ENCODE results near the gene RANBP17.

Gene RANBP17

DNA sequence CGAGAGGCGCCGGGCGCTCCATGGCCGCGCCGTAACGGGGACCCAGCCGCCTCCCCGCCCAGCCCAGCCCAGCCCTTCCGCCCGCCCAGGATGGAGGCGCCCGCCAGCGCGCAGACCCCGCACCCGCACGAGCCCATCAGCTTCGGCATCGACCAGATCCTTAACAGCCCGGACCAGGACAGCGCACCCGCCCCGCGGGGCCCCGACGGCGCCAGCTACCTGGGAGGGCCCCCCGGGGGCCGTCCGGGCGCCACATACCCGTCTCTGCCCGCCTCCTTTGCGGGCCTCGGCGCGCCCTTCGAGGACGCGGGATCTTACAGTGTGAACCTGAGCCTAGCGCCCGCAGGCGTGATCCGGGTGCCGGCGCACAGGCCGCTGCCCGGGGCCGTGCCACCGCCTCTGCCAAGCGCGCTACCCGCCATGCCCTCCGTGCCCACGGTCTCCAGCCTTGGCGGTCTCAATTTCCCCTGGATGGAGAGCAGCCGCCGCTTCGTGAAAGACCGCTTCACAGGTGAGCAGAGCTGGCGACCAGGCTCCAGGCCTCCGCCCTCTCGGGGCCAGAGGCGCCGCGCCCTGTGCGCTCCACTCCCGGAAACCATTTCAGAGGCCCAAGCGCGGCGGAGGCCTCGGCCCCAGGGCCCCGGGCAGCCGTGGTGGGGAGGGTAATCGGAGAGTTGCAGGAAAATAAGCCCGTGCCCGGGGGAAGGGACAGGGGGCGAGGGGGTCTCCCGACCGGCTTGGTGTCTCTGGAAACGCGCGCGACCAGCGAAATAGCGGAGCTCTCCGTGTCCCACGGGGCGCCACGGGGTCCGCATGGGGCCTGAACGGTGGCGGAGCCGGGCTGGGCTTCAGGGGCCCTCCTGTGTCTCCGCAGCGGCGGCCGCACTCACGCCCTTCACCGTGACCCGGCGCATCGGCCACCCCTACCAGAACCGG is 447.7 kb downstream of the RANBP17 start:
- Histone ChIP-seq H3K79me2 (ENCODE audit: control insufficient read depth, insufficient read depth, low read length) (no peaks in the 10 kb centered on the region), H2BK5ac (ENCODE audit: low read length) (no peak overlapping the region)
- no CpG with 5 or more reads among the region's 106 CpGs for WGBS (ENCODE audit: extremely low coverage, insufficient coverage, low lambda C conversion rate)

DNA sequence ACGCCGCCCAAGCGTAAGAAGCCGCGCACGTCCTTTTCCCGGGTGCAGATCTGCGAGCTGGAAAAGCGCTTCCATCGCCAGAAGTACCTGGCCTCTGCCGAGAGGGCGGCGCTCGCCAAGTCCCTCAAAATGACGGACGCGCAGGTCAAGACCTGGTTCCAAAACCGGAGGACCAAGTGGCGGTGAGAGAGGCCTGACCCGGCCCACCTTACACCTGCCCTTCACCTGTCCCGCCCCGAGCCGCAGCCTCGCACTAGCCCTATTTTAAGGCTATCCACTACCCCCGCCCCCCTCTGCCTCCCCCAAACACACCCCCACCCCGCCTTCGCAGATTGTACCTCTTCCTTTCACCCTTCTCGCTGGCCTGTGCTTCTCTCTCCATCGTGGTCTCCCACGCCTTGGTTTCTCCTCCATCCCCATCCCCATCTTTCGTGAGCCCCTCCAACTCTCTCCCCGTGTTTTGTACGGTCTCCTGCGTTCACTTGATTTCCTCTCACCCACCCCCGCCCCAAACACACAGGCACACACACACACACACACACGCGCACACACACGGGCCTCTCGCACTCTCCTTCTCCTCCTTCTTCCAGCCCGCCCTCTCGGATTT is 448.5 kb downstream of the RANBP17 start:
- Histone ChIP-seq H3K56ac (ENCODE audit: low read length) (peak overlapping the region; percentile 67), H2BK15ac (replicated peaks; ENCODE audit: low read depth) (no peak overlapping the region), H2BK120ac (ENCODE audit: low read depth, low read length) (no peak overlapping the region), H2AK5ac (ENCODE audit: low read length) (no peak overlapping the region), H2BK5ac (ENCODE audit: low read length) (no peak overlapping the region), H4K8ac (ENCODE audit: low read depth, low read length) (no peak overlapping the region), H3K36me3 (ENCODE audit: control insufficient read depth, insufficient read depth, low read length) (no peaks in the 10 kb centered on the region), H3K9ac (ENCODE audit: low read length) (no peak overlapping the region), H3K79me1 (ENCODE audit: low read length) (no peaks in the 10 kb centered on the region), H3K4me2 (ENCODE audit: low read length) (peak overlapping the region; percentile 11), H3K18ac (ENCODE audit: low read length) (no peak overlapping the region), H3K4ac (ENCODE audit: low read depth, low read length) (no peak overlapping the region), H3K4me3 (ENCODE audit: low read length) (no peak overlapping the region), H3K23ac (ENCODE audit: low read length) (no peak overlapping the region), H3K27ac (ENCODE audit: low read depth, low read length) (no peak overlapping the region), H3K79me2 (ENCODE audit: control insufficient read depth, insufficient read depth, low read length) (no peaks in the 10 kb centered on the region), H3K27me3 (ENCODE audit: insufficient read depth, low read length, poor library complexity) (peaks cover 89% of the 10 kb centered on the region), H3K4me1 (ENCODE audit: control insufficient read depth, low read depth, low read length) (no peaks in the 10 kb centered on the region), H4K5ac (ENCODE audit: low read length) (no peak overlapping the region)
- no CpG with 5 or more reads among the region's 41 CpGs for WGBS (ENCODE audit: extremely low coverage, insufficient coverage, low lambda C conversion rate)
- peak; percentile 76 for DNase-seq

More for the DNA sequence above, 447.7 kb downstream of the RANBP17 start:
- H2BK120ac ChIP-seq (ENCODE audit: low read depth, low read length), result no peak overlapping the region
- no peak overlapping the region for H3K23ac ChIP-seq (ENCODE audit: low read length)
- H2AK5ac ChIP-seq (ENCODE audit: low read length), result no peak overlapping the region
- H3K4ac ChIP-seq (ENCODE audit: low read depth, low read length), result no peak overlapping the region
- H4K5ac ChIP-seq (ENCODE audit: low read length), result no peak overlapping the region
- no peaks in the 10 kb centered on the region for H3K4me1 ChIP-seq (ENCODE audit: control insufficient read depth, low read depth, low read length)
- H4K8ac ChIP-seq (ENCODE audit: low read depth, low read length), result no peak overlapping the region
- no peaks in the 10 kb centered on the region for H3K79me1 ChIP-seq (ENCODE audit: low read length)
- no peak overlapping the region for H3K18ac ChIP-seq (ENCODE audit: low read length)
- H3K9ac ChIP-seq (ENCODE audit: low read length), result peak overlapping the region; percentile 19
- no peak for DNase-seq
- H3K56ac ChIP-seq (ENCODE audit: low read length), result peak overlapping the region; percentile 67
- no peaks in the 10 kb centered on the region for H3K36me3 ChIP-seq (ENCODE audit: control insufficient read depth, insufficient read depth, low read length)
- no peak overlapping the region for H3K27ac ChIP-seq (ENCODE audit: low read depth, low read length)
- no peak overlapping the region for H2BK15ac ChIP-seq (replicated peaks; ENCODE audit: low read depth)
- no peak overlapping the region for H3K4me3 ChIP-seq (ENCODE audit: low read length)
- peak overlapping the region; percentile 74 for H3K4me2 ChIP-seq (ENCODE audit: low read length)
- peaks cover 89% of the 10 kb centered on the region for H3K27me3 ChIP-seq (ENCODE audit: insufficient read depth, low read length, poor library complexity)

DNA sequence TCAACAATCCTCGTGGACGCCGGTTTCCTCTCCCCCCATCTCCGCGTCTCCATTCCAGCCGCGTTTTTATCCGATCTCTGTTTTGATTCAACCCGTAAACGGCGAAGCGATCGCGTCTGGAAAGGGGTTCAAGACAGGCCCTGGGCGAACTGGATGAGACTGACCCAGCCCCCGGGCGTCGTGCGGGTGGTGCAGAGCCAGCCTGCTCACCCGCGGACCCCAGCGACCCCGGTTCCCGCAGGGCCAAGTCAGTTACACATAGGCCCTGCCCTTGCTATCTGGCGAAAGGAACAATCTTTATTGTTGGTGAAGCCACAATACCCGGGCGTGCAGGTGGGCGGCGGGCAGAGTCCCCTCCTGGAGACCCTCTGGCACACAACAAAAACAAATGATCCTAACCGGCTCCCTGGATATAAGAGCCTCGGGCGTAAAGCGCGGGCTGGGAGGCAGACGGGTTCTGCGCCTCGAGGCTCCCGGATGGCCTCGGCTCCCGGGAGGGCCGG is 449.1 kb downstream of the RANBP17 start:
- Histone ChIP-seq H3K18ac (ENCODE audit: low read length) (no peak overlapping the region), H3K36me3 (ENCODE audit: control insufficient read depth, insufficient read depth, low read length) (no peaks in the 10 kb centered on the region), H3K79me2 (ENCODE audit: control insufficient read depth, insufficient read depth, low read length) (no peaks in the 10 kb centered on the region), H4K8ac (ENCODE audit: low read depth, low read length) (no peak overlapping the region), H2BK120ac (ENCODE audit: low read depth, low read length) (no peak overlapping the region), H3K79me1 (ENCODE audit: low read length) (no peaks in the 10 kb centered on the region), H3K4ac (ENCODE audit: low read depth, low read length) (no peak overlapping the region), H3K56ac (ENCODE audit: low read length) (peak overlapping the region; percentile 15), H3K27me3 (ENCODE audit: insufficient read depth, low read length, poor library complexity) (peaks cover 90% of the 10 kb centered on the region), H2AK5ac (ENCODE audit: low read length) (no peak overlapping the region), H3K27ac (ENCODE audit: low read depth, low read length) (no peak overlapping the region), H4K5ac (ENCODE audit: low read length) (no peak overlapping the region), H2BK5ac (ENCODE audit: low read length) (no peak overlapping the region), H3K4me1 (ENCODE audit: control insufficient read depth, low read depth, low read length) (no peaks in the 10 kb centered on the region), H3K23ac (ENCODE audit: low read length) (no peak overlapping the region), H3K4me2 (ENCODE audit: low read length) (peak overlapping the region; percentile 15), H2BK15ac (replicated peaks; ENCODE audit: low read depth) (no peak overlapping the region), H3K4me3 (ENCODE audit: low read length) (no peak overlapping the region), H3K9ac (ENCODE audit: low read length) (no peak overlapping the region)
- DNase-seq, result no peak
- no CpG with 5 or more reads among the region's 41 CpGs for WGBS (ENCODE audit: extremely low coverage, insufficient coverage, low lambda C conversion rate)

DNA sequence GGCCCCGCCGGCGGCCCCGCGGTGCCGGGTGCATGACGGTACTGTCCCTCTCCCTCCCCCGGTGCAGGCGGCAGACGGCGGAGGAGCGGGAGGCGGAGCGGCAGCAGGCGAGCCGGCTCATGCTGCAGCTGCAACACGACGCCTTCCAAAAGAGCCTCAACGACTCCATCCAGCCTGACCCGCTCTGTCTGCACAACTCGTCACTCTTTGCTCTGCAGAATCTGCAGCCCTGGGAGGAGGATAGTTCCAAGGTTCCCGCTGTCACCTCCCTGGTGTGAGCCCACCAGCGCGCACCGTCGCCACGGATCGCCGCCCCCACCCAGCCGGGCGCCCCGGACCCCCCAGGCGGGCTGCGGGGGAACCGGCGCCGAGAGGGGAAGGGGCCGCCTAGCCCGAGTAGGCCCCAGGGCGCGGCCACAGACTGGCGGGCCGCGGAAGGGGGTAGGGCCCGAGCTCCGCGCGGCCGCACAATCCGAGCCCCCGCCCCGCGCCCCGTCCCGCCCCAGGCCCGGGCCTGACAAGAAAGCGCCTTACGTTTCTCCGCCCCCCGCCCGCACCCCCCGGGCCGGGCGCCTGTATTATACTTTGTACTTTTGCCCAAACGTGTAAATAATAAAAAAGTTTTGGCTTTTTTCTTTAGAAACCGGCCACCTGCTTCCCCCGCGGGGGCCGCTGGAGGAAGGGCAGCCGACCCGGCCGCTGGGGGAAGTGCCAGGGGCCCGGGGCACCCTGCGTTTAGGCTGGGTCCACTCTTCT is 449.7 kb downstream of the RANBP17 start:
- WGBS (ENCODE audit: extremely low coverage, insufficient coverage, low lambda C conversion rate), result no CpG with 5 or more reads among the region's 74 CpGs
- Histone ChIP-seq H2BK120ac (ENCODE audit: low read depth, low read length) (no peak overlapping the region), H2BK15ac (replicated peaks; ENCODE audit: low read depth) (no peak overlapping the region), H3K27ac (ENCODE audit: low read depth, low read length) (no peak overlapping the region), H2AK5ac (ENCODE audit: low read length) (no peak overlapping the region), H4K5ac (ENCODE audit: low read length) (no peak overlapping the region), H3K4me2 (ENCODE audit: low read length) (peak overlapping the region; percentile 15), H3K4ac (ENCODE audit: low read depth, low read length) (no peak overlapping the region), H3K36me3 (ENCODE audit: control insufficient read depth, insufficient read depth, low read length) (no peaks in the 10 kb centered on the region), H3K18ac (ENCODE audit: low read length) (no peak overlapping the region), H3K79me2 (ENCODE audit: control insufficient read depth, insufficient read depth, low read length) (no peaks in the 10 kb centered on the region), H3K4me3 (ENCODE audit: low read length) (no peak overlapping the region), H3K27me3 (ENCODE audit: insufficient read depth, low read length, poor library complexity) (peaks cover 90% of the 10 kb centered on the region), H3K9ac (ENCODE audit: low read length) (no peak overlapping the region), H4K8ac (ENCODE audit: low read depth, low read length) (no peak overlapping the region), H3K79me1 (ENCODE audit: low read length) (no peaks in the 10 kb centered on the region), H3K4me1 (ENCODE audit: control insufficient read depth, low read depth, low read length) (no peaks in the 10 kb centered on the region), H2BK5ac (ENCODE audit: low read length) (no peak overlapping the region), H3K56ac (ENCODE audit: low read length) (peak overlapping the region; percentile 15), H3K23ac (ENCODE audit: low read length) (no peak overlapping the region)
- peak; percentile 73 for DNase-seq

DNA sequence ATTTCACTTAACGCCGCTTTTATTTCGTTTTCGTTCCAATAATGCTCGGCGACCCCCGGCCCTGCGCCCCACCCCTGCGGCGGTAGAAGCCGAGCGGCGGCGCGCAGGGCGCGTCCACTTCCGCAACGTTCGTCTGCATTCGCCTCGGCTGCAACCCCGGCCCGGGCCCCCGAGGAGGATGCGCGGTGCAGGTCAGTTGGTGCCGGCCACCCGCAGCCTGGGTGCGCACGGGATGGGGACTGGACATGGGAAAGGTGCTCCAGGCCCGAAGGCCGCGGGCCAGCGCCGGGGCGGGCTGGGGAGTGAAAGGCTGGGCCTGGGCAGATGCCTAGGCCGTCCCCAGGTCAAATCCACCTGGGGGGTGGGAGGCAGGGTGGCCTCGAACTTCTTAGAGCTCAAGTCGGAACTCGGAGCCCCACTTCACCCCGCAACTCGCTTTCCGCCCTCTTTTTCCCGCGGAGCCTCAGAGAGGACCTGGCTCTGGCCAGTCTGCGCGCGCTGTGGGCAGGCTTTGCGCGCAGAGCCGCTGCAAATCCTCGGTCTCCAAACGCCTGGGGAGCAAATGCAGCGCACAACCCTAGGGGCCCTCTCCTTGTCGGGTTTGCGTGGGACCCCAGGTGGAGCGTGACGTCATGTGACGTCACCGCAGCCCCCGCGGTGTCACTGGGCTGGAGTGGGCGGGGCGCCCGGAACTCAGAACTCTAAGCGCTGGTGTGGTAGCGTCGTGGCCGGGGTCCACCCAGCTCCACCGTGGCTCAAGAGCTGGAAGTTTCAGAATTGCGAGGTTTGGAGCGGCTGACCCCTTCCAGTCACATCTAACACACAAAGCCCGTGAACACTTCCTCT is 450.5 kb downstream of the RANBP17 start:
- DNase-seq, result no peak

More for the DNA sequence above, 450.5 kb downstream of the RANBP17 start:
- H3K4me2 ChIP-seq (ENCODE audit: low read length), result peak overlapping the region; percentile 44
- WGBS (ENCODE audit: extremely low coverage, insufficient coverage, low lambda C conversion rate), result no CpG with 5 or more reads among the region's 74 CpGs
- H3K18ac ChIP-seq (ENCODE audit: low read length), result no peak overlapping the region
- H2BK120ac ChIP-seq (ENCODE audit: low read depth, low read length), result no peak overlapping the region
- H3K27ac ChIP-seq (ENCODE audit: low read depth, low read length), result no peak overlapping the region
- H3K36me3 ChIP-seq (ENCODE audit: control insufficient read depth, insufficient read depth, low read length), result no peaks in the 10 kb centered on the region
- H3K23ac ChIP-seq (ENCODE audit: low read length), result no peak overlapping the region
- H2AK5ac ChIP-seq (ENCODE audit: low read length), result no peak overlapping the region
- H2BK5ac ChIP-seq (ENCODE audit: low read length), result no peak overlapping the region
- no peaks in the 10 kb centered on the region for H3K79me1 ChIP-seq (ENCODE audit: low read length)
- no peak overlapping the region for H3K4ac ChIP-seq (ENCODE audit: low read depth, low read length)
- H3K56ac ChIP-seq (ENCODE audit: low read length), result peak overlapping the region; percentile 17
- peaks cover 89% of the 10 kb centered on the region for H3K27me3 ChIP-seq (ENCODE audit: insufficient read depth, low read length, poor library complexity)
- H2BK15ac ChIP-seq (replicated peaks; ENCODE audit: low read depth), result no peak overlapping the region
- no peaks in the 10 kb centered on the region for H3K79me2 ChIP-seq (ENCODE audit: control insufficient read depth, insufficient read depth, low read length)
- H3K4me1 ChIP-seq (ENCODE audit: control insufficient read depth, low read depth, low read length), result no peaks in the 10 kb centered on the region
- H4K5ac ChIP-seq (ENCODE audit: low read length), result no peak overlapping the region
- no peak overlapping the region for H4K8ac ChIP-seq (ENCODE audit: low read depth, low read length)
- no peak overlapping the region for H3K9ac ChIP-seq (ENCODE audit: low read length)
- no peak overlapping the region for H3K4me3 ChIP-seq (ENCODE audit: low read length)
